Activated T-cell treated with anti-CD3 and anti-CD28 coated beads for 48 hours (primary cell): Measurements from ENCODE around the gene MICU2.
A peak's percentile ranks its signal among the peaks of the same experiment; 100 is the strongest.

Experiments used
- DNase-seq: peaks from one replicate; pipeline ENCODE4 v3.0.0-alpha.2; 2020; ENCODE audit warnings: low read depth

Gene MICU2

GRCh38 chr13:21483748-21484147, 120.2 kb downstream of the MICU2 start:
- DNase-seq: no peak

- DNase-seq: no peak
These were observed 122.6 kb downstream of the MICU2 start for GRCh38 chr13:21481359-21481758.

- DNase-seq: no peak
These were observed 124.8 kb downstream of the MICU2 start for GRCh38 chr13:21478881-21479808.

- DNase-seq: peak; percentile 70
These were observed 127.0 kb downstream of the MICU2 start for GRCh38 chr13:21476893-21477472.

GRCh38 chr13:21475115-21475514, 128.9 kb downstream of the MICU2 start:
- DNase-seq: no peak

- DNase-seq: no peak
These were observed 133.2 kb downstream of the MICU2 start for GRCh38 chr13:21470785-21471184.

- no peak for DNase-seq
These were observed 137.4 kb downstream of the MICU2 start for GRCh38 chr13:21466527-21466926.

- no peak for DNase-seq
These were observed 138.2 kb downstream of the MICU2 start for GRCh38 chr13:21465710-21466160.

GRCh38 chr13:21463424-21463823, 140.5 kb downstream of the MICU2 start:
- no peak for DNase-seq

GRCh38 chr13:21461131-21461530, 142.8 kb downstream of the MICU2 start:
- DNase-seq: no peak

GRCh38 chr13:21458813-21459701, 144.9 kb downstream of the MICU2 start, which contains the start of gene ZDHHC20:
TSS of gene ZDHHC20 (minus strand) at chr13:21459303. CDS start at chr13:21459171, 132 bp downstream.
- peak; percentile 93 for DNase-seq

GRCh38 chr13:21458451-21458812, 145.5 kb downstream of the MICU2 start:
- DNase-seq: peak; percentile 39

- no peak for DNase-seq
These were observed 150.4 kb downstream of the MICU2 start for GRCh38 chr13:21453387-21454081.

- no peak for DNase-seq
These were observed 153.0 kb downstream of the MICU2 start for GRCh38 chr13:21450936-21451335.

- no peak for DNase-seq
These were observed 157.3 kb downstream of the MICU2 start for GRCh38 chr13:21446656-21447055.

GRCh38 chr13:21445759-21446158, 158.2 kb downstream of the MICU2 start:
- no peak for DNase-seq

GRCh38 chr13:21443171-21443570, 160.8 kb downstream of the MICU2 start:
- DNase-seq: no peak
